COR-L47 (cell line): Measurements from ENCODE around the gene GAPDHS.
A peak's percentile ranks its signal among the peaks of the same experiment; 100 is the strongest.

ENCODE experiments used
- DNase-seq: peaks from one replicate; lab custom pipeline; 2025; lab: John Stamatoyannopoulos, UW

GAPDHS gene

GRCh38 chr19:35557539-35558399 is 24.5 kb downstream of the GAPDHS start:
- DNase-seq, result no peak

- DNase-seq, result no peak
These were observed 25.4 kb downstream of the GAPDHS start for GRCh38 chr19:35558400-35559280.

GRCh38 chr19:35559281-35559659 is 26.0 kb downstream of the GAPDHS start:
- DNase-seq, result no peak

DNA sequence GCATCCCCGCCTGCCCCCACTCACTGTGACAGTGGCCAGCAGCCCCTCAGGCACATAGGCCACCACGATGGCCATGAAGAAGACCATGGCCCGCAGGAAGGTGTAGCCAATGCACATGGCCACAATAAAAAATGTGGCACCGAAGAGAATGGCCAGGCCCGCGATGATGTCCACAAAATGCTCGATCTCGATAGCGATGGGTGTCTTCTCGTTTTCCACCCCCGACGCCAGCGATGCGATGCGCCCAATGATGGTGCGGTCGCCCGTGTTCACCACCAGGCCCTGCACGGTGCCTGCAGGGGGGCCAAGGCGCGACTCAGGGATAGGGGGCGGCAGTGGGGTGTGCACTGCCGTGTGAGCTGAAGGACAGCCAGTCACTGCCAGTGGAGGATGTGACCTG is 26.5 kb downstream of the GAPDHS start:
- DNase-seq, result no peak

DNA sequence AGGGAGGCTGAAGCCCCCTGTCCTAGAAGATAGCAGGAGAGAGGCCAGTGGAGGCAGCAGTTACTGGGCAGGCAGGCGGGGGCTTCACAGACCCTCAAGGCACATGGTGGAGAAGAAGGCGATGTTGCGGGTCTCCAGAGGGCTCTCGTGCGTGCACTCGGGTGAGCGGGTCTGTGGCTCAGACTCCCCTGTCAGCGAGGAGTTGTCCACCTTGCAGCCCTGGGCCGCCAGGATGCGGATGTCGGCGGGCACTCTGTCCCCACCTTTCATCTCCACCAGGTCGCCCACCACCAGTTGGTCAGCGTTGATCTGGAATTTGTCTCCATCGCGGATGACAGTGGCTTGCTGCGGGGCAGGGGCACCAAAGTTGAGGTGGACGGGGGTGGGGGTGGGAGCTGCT is 27.0 kb downstream of the GAPDHS start:
- no peak for DNase-seq

DNA sequence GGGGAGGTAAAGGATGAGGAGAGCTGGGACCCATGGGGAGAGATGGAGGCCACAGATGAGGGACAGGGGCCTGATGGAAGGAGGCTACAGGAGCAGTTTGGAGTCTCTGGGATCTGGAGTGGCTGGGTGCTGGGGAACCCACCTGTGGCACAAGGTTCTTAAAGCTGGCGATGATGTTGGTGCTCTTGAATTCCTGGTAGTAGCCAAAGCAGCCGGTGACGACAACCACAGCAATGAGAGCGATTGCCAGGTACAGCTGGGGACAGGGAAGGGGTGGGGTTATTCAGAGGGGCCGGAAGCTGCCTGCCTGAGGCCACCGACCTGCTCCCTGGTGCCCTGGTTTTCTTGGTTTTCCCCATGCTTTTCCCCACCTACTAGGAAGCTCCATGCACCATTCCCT is 27.4 kb downstream of the GAPDHS start:
- DNase-seq, result no peak

GRCh38 chr19:35561436-35561835 is 28.2 kb downstream of the GAPDHS start:
- DNase-seq, result no peak

DNA sequence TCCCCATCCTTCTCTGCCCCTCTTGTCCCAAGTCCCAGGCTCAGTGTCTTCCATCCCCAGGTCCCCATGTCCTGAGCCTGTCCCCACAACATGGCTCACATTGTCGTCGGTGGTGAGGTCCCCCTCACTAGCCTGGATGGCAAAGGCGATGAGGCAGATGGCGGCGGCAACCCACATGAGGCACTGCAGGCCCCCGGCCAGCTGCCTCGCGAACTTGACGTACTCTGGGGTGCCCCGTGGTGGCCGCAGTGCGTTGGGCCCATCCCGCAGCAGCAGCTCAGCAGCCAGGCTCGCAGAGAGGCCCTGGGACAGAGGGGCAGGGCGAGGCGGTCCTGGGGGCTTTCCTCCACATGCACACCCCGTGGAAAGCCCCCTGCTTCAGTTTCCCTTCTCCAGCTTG is 29.1 kb downstream of the GAPDHS start:
- no peak for DNase-seq

GRCh38 chr19:35562776-35563175 is 29.5 kb downstream of the GAPDHS start:
- DNase-seq, result no peak

GRCh38 chr19:35563207-35563829 is 30.1 kb downstream of the GAPDHS start, which contains the start of gene ATP4A:
ATP4A (minus strand) TSS chr19:35563658; CDS start chr19:35563629, 29 bp downstream.
- no peak for DNase-seq

GRCh38 chr19:35565016-35565856 is 32.0 kb downstream of the GAPDHS start:
- DNase-seq, result no peak

GRCh38 chr19:35566738-35567137 is 33.5 kb downstream of the GAPDHS start:
- DNase-seq, result no peak

DNA sequence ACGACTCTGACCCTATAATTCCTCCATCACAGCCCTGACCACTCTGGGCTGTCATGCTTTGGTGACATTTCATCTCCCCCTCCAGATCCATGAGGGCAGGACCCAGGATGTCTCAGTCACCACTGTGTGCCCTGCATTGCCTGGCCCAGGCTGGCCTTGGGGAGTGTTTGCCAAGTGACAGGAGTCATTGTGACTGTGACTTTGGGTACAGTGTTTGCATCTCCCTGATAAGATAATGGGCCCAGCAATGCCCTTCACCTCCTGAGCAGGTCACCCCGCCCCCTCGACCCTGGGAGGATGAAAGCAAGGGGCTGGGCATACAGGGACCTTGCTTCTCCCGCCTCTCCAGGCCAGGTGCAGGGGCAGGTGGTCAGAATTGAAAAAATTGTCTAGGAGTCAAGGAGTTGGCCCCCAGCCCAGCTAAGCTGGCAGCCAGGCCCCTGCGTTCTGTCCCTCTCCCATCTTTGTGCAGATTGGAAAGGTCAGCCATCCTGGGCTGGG is 36.1 kb downstream of the GAPDHS start:
- no peak for DNase-seq

DNA sequence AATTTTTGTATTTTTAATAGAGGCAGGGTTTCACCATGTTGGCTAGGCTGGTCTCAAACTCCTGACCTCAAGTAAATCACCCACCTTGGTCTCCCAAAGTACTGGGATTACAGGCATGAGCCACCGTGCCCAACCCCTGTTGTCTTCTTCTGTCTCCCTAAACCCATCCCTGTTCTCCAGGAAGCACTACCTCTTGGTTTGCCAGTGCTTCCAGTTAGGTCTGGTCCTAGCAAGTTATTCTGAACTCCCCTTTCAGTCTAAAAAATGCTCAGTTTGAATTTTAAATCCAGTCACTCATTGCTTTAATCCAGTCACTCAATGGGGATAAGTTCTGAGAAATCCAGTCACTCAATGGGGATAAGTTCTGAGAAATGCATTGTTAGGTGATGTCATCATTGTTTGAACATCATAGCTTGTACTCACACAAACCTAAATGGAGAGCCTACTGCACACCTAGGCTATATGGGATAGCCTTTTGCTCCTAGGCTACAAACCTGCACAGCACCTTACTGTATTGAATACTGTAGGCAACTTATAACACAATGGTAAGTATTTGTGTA is 38.2 kb downstream of the GAPDHS start:
- DNase-seq, result no peak

DNA sequence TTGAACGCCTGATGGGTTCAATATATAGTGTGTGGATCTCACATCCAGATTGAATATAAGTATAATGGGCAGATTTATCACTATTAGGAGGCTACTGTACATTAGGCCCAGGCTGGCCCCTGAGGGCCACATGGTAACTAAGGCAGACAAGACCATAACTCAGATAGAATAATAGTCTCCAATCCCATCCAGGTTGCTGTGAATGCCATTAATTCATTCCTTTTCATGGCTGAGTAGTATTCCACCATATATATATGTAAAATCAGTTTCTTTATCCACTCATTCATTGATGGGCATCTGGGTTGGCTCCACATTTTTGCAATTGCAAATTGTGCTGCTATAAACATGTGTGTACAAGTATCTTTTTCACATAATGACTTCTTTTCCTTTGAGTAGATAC is 44.7 kb downstream of the GAPDHS start:
- DNase-seq, result no peak

- DNase-seq, result no peak
These were observed 45.5 kb downstream of the GAPDHS start for GRCh38 chr19:35578707-35579106.

GRCh38 chr19:35582760-35583159 is 49.5 kb downstream of the GAPDHS start:
- no peak for DNase-seq

DNA sequence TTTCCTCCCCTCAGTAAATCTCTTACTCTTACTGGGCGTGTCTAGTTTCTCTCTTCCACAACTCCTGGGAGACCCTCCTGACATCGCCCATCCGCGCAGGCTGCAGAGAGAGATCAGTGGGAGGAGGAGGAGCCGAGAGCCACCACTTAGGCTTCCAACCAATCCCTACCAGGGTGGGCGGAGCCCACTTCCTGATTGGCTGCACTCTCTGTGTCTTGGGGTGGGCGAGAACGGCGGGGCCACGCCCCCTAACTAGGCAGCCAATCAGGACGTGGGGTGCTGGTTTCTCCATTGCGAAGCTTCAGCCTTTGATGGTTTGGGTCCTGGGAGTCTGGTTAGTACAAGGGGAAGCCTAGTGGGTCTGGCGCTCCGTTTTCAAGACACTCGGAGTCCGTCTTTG is 52.6 kb downstream of the GAPDHS start, which contains the start of gene PMIS2:
Gene PMIS2, plus strand, starts transcription at position 326 of the 400 bp plus-strand sequence. CDS start 87 bp downstream, outside the sequence.
- no peak for DNase-seq

GRCh38 chr19:35587321-35587720 is 54.1 kb downstream of the GAPDHS start:
- DNase-seq, result no peak

DNA sequence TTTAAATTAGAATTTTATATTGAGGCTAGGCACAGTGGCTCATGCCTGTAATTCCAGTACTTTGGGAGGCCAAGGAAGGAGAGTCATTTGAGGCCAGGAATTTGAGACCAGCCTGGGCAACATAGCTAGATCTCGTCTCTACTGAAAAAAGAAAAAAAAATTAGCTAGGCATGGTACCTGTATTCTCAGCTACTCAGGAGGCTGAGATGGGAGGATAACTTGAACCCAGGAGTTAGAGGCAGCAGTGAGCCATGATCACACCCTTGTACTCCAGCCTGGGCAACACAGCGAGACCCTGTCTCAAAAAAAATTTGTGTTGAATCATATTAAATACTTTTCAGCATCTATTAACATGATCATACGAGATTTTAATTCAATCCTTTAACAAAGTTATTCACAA is 57.6 kb downstream of the GAPDHS start:
- no peak for DNase-seq

GRCh38 chr19:35592226-35592625 is 59.0 kb downstream of the GAPDHS start:
- peak; percentile 13 for DNase-seq
